ENCODE data around the gene GLE1. TPM values are rescaled to one million over a fixed set of nuclear protein-coding genes. Genes with fewer than 3 reads are reported as not detected.

GLE1 gene
- total RNA-seq, 1 experiment from 2014 or later, result 27.0 TPM

DNA sequence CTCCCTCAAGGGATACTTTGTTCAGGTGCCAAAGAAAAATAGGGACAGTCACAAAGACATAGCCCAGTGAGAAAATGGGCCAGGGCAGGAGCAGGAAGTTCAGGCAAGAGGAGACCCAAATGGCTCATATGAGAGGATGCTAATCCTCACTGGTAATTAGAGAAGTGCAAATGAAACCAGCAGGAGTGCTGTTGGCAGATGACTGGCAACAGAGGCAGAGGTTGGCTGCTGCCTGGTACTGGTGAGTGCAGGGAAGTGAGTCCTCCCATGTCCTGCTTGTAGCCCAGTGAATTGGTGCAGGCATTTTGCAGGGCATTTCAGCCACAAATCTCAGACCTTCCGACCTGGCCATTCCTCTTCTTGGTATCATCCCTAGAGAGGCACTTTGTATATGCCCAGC is 25.3 kb upstream of the GLE1 start:
- no peak overlapping the region for H3K27ac ChIP-seq (ENCODE audit: low read length)
- no peak overlapping the region for H3K9ac ChIP-seq (ENCODE audit: low read length)
- no peaks in the 10 kb centered on the region for H4K20me1 ChIP-seq (ENCODE audit: low read length)
- intact Hi-C loops (cut with micrococcal nuclease), result no loop called here
- CTCF ChIA-PET, result no interaction called here
- H3K4me3 ChIP-seq (ENCODE audit: low read length), result no peak overlapping the region
- POLR2A ChIA-PET (ENCODE audit: unreplicated experiment), result no interaction called here
- H3K27me3 ChIP-seq (ENCODE audit: low read length), result no peaks in the 10 kb centered on the region
- H3F3A ChIP-seq (ENCODE audit: low read length, unreplicated experiment), result no peaks in the 10 kb centered on the region
- no peaks in the 10 kb centered on the region for H3K9me2 ChIP-seq (replicated peaks; ENCODE audit: low read length)
- no peaks in the 10 kb centered on the region for H3K4me1 ChIP-seq (ENCODE audit: insufficient read depth, low read length)
- no peak overlapping the region for H3K4me2 ChIP-seq (ENCODE audit: low read length)
- DNase-seq (no peak), ATAC-seq (no peak)
- H3K79me2 ChIP-seq (ENCODE audit: low read length), result no peaks in the 10 kb centered on the region
- H2AFZ ChIP-seq (ENCODE audit: low read length), result no peak overlapping the region
- TF ChIP-seq EZH2phosphoT487 (IDR thresholded peaks at IDR 0.05; ENCODE audit: borderline replicate concordance, low read length), result no peak
- TF ChIP-seq EZH2 (IDR thresholded peaks at IDR 0.05; ENCODE audit: low read length, unreplicated experiment), result no peak
- no peak for TF ChIP-seq CTCF (conservative IDR thresholded peaks at IDR 0.05; ENCODE audit: low read depth, low read length)
- no TSS peak for BruUV-seq (replicated peaks)
- H3K9me3 ChIP-seq (ENCODE audit: low read length), result no peaks in the 10 kb centered on the region
- H3K36me3 ChIP-seq (ENCODE audit: low read depth, low read length), result peaks cover 3% of the 10 kb centered on the region

DNA sequence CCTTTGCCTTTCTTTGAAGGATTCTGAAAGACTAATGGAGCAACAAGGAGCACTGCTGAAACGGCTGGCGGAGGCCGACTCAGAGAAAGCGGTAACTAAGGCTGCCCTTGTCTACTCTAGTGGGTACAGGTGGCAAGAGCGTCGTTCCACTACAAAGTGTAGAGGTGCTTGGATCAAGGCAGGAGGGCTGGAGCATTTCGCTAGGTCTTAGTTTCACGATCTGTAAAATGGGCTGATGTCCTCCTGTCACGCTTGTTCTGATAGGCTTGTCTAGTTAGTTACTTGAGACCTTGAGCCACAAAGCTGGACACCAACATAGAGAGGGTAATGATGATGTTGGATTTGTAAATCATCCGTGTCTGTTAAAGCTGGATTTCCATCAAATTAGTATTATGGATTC is 23.0 kb upstream of the GLE1 start:
- DNase-seq, result no peak
- no peaks in the 10 kb centered on the region for H3K27me3 ChIP-seq (ENCODE audit: low read length)
- H3K9me2 ChIP-seq (replicated peaks; ENCODE audit: low read length), result no peaks in the 10 kb centered on the region
- peaks cover 3% of the 10 kb centered on the region for H3K36me3 ChIP-seq (ENCODE audit: low read depth, low read length)
- no peaks in the 10 kb centered on the region for H3K4me1 ChIP-seq (ENCODE audit: insufficient read depth, low read length)
- no peak for TF ChIP-seq CTCF (conservative IDR thresholded peaks at IDR 0.05; ENCODE audit: low read depth, low read length)
- no peak for TF ChIP-seq EZH2phosphoT487 (IDR thresholded peaks at IDR 0.05; ENCODE audit: borderline replicate concordance, low read length)
- TF ChIP-seq EZH2 (IDR thresholded peaks at IDR 0.05; ENCODE audit: low read length, unreplicated experiment), result no peak
- H2AFZ ChIP-seq (ENCODE audit: low read length), result no peak overlapping the region
- ATAC-seq, result no peak
- ChIA-PET POLR2A (ENCODE audit: unreplicated experiment) (no interaction called here), CTCF (no interaction called here)
- H3K27ac ChIP-seq (ENCODE audit: low read length), result no peak overlapping the region
- H3K9me3 ChIP-seq (ENCODE audit: low read length), result no peaks in the 10 kb centered on the region
- H3F3A ChIP-seq (ENCODE audit: low read length, unreplicated experiment), result no peaks in the 10 kb centered on the region
- no peaks in the 10 kb centered on the region for H3K79me2 ChIP-seq (ENCODE audit: low read length)
- intact Hi-C loops (cut with micrococcal nuclease), result no loop called here
- no TSS peak for BruUV-seq (replicated peaks)
- H3K9ac ChIP-seq (ENCODE audit: low read length), result no peak overlapping the region
- H4K20me1 ChIP-seq (ENCODE audit: low read length), result no peaks in the 10 kb centered on the region
- H3K4me3 ChIP-seq (ENCODE audit: low read length), result no peak overlapping the region
- H3K4me2 ChIP-seq (ENCODE audit: low read length), result no peak overlapping the region

- no peaks in the 10 kb centered on the region for H3F3A ChIP-seq (ENCODE audit: low read length, unreplicated experiment)
- ChIA-PET POLR2A (ENCODE audit: unreplicated experiment) (no interaction called here), CTCF (no interaction called here)
- no TSS peak for BruUV-seq (replicated peaks)
- H3K9ac ChIP-seq (ENCODE audit: low read length), result no peak overlapping the region
- intact Hi-C loops (cut with micrococcal nuclease), result no loop called here
- no peaks in the 10 kb centered on the region for H3K9me2 ChIP-seq (replicated peaks; ENCODE audit: low read length)
- no peaks in the 10 kb centered on the region for H3K27me3 ChIP-seq (ENCODE audit: low read length)
- TF ChIP-seq CTCF (conservative IDR thresholded peaks at IDR 0.05; ENCODE audit: low read depth, low read length), result no peak
- H3K4me1 ChIP-seq (ENCODE audit: insufficient read depth, low read length), result no peaks in the 10 kb centered on the region
- no peaks in the 10 kb centered on the region for H3K9me3 ChIP-seq (ENCODE audit: low read length)
- H3K79me2 ChIP-seq (ENCODE audit: low read length), result no peaks in the 10 kb centered on the region
- DNase-seq, result no peak
- H3K4me3 ChIP-seq (ENCODE audit: low read length), result no peak overlapping the region
- H2AFZ ChIP-seq (ENCODE audit: low read length), result no peak overlapping the region
- H4K20me1 ChIP-seq (ENCODE audit: low read length), result no peaks in the 10 kb centered on the region
- H3K27ac ChIP-seq (ENCODE audit: low read length), result no peak overlapping the region
- no peak for ATAC-seq
- H3K36me3 ChIP-seq (ENCODE audit: low read depth, low read length), result peaks cover 3% of the 10 kb centered on the region
- no peak overlapping the region for H3K4me2 ChIP-seq (ENCODE audit: low read length)
Observed at GRCh38 chr9:128482186-128482585, 22.3 kb upstream of the GLE1 start.
